Subcutaneous adipose tissue (tissue), 4 donors: Measurements from ENCODE around the gene NR6A1. TPM values are rescaled to one million over a fixed set of nuclear protein-coding genes. Genes with fewer than 3 reads are reported as not detected.

Source experiments
- total RNA-seq, 4 donors: library from RNA; depleted of rRNA; stranded (reverse); fragments of >200 nt; gene quantifications; one replicate each; pipeline ENCODE4 v1.1.0, GENCODE V29; 2016
- TF ChIP-seq, protein P1 (sequence below): fragments of 450-650 bp; IDR thresholded peaks from one replicate; pipeline ENCODE4 v1.5.1; 2016; ENCODE audit warnings: low read depth, mild to moderate bottlenecking, control low read depth, antibody characterized with exemption, moderate library complexity

NR6A1 gene
- total RNA-seq, 4 donors from 2014 or later: 0.65 to 4.4 (median 1.6) TPM

DNA sequence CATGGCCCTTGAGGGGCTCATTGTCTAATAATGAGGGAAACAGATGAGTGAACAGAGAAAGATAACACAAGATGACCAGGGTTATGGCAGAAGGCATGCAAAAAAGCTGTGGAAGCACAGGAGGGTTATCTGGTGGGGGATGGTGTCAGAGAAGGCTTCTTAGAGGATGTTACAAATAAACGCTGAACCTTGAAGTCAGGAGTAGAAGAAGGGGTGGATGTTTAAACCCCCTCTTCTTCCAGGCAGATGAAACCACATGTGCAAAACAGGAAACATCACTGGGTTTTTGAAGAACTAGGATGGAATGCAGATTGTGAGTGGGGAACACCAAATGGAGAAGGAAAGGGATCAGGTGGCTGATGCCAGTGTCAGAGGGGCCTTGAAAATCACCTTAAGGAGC lies 222.1 kb downstream of the NR6A1 start:
- TF ChIP-seq, protein P1, sequence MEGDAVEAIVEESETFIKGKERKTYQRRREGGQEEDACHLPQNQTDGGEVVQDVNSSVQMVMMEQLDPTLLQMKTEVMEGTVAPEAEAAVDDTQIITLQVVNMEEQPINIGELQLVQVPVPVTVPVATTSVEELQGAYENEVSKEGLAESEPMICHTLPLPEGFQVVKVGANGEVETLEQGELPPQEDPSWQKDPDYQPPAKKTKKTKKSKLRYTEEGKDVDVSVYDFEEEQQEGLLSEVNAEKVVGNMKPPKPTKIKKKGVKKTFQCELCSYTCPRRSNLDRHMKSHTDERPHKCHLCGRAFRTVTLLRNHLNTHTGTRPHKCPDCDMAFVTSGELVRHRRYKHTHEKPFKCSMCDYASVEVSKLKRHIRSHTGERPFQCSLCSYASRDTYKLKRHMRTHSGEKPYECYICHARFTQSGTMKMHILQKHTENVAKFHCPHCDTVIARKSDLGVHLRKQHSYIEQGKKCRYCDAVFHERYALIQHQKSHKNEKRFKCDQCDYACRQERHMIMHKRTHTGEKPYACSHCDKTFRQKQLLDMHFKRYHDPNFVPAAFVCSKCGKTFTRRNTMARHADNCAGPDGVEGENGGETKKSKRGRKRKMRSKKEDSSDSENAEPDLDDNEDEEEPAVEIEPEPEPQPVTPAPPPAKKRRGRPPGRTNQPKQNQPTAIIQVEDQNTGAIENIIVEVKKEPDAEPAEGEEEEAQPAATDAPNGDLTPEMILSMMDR: no peak

DNA sequence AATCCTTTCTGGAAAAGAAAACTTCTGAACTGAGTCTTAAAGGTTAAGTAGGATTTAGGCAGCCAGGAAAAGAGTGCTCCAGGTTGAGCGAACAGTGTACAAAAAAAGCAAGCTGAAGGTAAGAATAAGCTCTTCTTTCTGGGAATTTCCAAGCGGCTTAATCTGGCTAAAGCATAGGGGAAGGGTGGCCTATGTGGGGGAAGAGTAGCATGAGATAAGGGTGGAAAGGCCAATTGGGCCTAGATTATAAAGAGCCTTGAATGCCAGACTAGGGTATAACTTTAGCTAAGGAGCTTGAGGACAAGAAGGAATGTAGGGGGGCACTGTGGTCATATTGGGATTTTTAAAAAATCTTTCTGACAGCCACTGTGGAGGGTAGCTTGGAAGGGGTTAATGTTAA lies 226.6 kb downstream of the NR6A1 start:
- TF ChIP-seq, protein P1: no peak

DNA sequence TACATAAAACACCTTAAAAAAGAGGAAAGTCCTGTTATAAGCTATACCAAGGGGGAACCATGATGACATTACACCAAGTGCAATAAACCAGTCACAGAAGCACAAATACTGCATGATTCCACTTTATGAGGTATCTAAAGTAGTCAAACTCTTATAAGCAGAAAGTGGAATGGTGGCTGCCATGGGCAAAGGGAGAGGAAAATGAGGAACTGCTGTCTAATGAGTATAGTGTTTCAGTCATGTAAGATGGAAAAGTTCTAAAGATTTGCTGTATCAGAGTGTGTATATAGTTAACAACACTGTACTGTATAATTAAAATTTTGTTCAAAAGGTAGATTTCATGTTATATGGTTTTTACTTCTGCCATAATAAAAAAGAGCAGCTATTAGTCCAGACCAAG lies 229.3 kb downstream of the NR6A1 start:
- TF ChIP-seq, protein P1: no peak

DNA sequence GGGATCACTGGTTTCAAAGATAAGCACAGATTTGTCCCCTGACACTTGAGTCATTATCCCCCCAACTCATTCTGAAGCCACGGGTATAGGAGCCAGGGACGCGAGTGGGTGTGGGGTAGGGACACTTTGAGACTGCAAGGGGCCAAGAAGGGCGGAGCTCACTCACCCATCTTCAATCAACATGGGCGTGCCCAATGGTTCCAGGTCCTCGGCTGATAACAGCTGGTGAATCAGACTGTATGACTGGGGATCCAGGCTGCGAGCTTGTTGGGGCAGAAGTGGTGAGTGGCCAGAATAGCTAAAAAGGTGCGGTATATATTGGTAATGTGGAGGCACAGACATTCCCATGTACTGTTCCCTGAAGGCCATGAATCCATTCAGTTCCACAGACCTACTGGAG lies 233.2 kb downstream of the NR6A1 start:
- TF ChIP-seq, protein P1: no peak

DNA sequence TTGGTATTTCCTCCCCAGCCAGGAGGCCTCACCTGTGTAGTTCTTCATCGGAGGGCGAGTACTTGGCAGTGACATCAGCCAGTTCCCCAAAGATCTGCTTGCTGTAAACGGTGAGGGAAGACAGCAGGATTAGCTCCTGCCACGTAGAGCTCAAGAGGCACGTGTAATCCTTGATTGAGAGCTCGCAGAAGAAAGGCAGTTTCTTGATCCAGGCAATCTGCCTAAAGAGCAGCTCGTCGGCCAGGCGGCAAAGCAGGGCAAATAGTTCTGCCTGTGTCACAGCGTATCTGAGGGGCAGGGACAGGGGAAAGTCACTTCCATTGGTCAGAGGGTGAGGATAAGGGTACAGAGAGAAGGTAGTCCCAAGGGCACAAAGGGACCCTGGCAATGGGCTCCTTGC lies 235.3 kb downstream of the NR6A1 start:
- TF ChIP-seq, protein P1: no peak

DNA sequence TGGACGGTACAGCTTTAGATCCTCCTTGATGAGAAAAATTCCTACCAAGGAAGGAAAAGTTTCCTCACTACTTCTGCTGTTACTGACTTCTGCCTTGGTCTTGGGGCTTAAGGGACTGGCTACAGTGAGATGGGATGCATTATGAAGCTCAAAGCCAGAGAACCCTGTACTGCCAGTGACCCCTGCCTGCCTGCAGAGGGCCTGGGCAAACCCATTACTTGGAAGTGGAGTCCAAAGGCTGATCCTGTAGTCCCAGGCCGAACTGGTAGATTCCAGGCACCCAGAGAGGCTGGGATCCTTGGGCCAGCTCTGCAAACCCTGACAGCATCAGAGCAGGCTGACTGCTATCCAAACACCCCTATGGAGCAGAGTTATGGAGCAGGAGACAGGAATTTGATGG lies 238.2 kb downstream of the NR6A1 start:
- TF ChIP-seq, protein P1: no peak

DNA sequence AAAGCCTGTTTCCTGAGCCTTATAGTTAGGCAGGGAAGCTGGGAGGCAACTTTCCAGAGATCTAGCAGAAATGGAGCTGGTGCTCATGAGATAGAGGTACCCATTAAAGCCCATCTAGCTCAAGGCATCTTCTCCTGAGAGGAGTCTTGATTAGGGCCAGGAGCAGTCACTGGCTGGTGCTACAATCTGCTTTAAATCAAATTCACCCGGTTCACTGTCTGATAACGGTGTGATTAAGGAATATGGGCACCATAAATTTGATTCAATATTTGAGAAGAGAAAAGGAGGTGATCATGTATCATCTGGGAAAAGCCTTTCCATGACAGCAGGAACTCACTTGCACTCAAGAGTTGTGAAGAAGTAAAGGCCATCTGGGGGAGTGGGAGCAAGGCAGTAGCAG lies 240.0 kb downstream of the NR6A1 start:
- TF ChIP-seq, protein P1: no peak
